Measurements from ENCODE around the gene TRIM8. TPM values are rescaled to one million over a fixed set of nuclear protein-coding genes. Genes with fewer than 3 reads are reported as not detected.

The TRIM8 gene
- polyA plus RNA-seq, 1 experiment: 105 TPM

- CTCF ChIA-PET: interaction anchor here (0.8 to 8.2 kb wide), 12 partner anchors 9 to 226 kb away, joined by 3 to 72 read pairs (median 4); partner anchors contain the start of genes ACTR1A, ARL3 and SFXN2
- H3K4me3 ChIP-seq (ENCODE audit: low read depth, low read length): no peak overlapping the region
- POLR2A ChIA-PET: interaction anchor here (1.4 to 2.3 kb wide), 3 partner anchors 17 to 29 kb away, joined by 7 to 15 read pairs (median 11); no protein-coding TSS in a partner anchor
These were observed 30.9 kb downstream of the TRIM8 start for GRCh38 chr10:102675011-102675665.

DNA sequence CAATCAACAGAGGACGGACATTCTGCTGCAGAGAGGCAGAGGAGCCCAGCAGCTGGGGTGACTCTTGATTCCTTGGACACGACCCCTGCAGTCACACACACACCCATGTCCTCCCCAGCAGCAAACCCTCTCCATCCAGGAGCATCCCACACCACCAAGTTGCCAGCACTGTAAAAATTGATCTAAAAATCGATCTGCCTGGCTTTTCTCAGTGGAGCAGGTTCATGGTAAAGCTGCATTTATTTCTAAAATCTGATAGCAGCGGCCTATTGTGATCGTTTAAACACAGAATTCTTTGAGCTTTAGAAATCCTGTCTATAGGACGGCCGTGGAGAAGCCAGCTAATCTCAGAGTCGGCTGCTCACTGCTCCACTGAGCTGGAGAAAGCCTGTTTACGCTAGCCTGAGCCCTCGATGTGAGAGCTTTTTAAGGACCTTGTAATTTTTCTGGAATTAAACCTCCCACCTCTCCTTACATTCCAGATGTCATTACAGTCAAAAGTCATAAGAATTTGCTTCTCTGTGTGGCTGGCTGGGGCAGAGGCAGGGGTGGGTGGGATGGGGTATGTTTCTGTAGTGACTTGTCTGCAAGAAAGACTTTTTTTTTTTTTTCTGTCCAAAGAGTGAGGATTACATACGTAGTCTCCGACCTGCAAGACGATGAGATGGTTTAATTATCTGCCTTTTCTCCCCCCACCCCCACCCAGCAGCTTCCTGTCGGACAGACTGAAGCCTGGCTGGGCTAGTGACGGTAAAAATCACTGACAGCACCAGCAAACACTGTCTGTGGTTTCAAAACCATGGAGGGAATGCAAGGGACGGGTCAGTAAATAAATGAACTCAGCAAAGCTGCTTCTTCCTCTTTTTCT, 31.6 kb downstream of the TRIM8 start:
- Histone ChIP-seq H3K36me3 (ENCODE audit: control insufficient read depth, insufficient read depth, low read length) (no peaks in the 10 kb centered on the region; the same call in 1 of the 2 replicates), H3K27me3 (ENCODE audit: control insufficient read depth, insufficient read depth, low read length) (no peaks in the 10 kb centered on the region), H3K4me3 (ENCODE audit: low read depth, low read length) (no peak overlapping the region; the same call in 1 of the 2 replicates)
- POLR2A ChIA-PET: interaction anchor here (0.6 to 2.3 kb wide), 6 partner anchors 13 to 89 kb away, joined by 3 to 15 read pairs (median 9); no protein-coding TSS in a partner anchor
- CTCF ChIA-PET: interaction anchor here (0.8 to 8.2 kb wide), 10 partner anchors 9 to 225 kb away, joined by 3 to 72 read pairs (median 4); partner anchors contain the start of genes ACTR1A, ARL3 and SFXN2
- peak; percentile 97 for DNase-seq (ENCODE audit: low read depth)
- no peak for TF ChIP-seq CTCF (IDR thresholded peaks at IDR 0.05; ENCODE audit: insufficient read depth, low read depth, low read length)

More at GRCh38 chr10:102675011-102675665, 30.9 kb downstream of the TRIM8 start:
- H3K36me3 ChIP-seq (ENCODE audit: control insufficient read depth, insufficient read depth, low read length): no peaks in the 10 kb centered on the region
- no peaks in the 10 kb centered on the region for H3K27me3 ChIP-seq (ENCODE audit: control insufficient read depth, insufficient read depth, low read length)
- TF ChIP-seq CTCF (IDR thresholded peaks at IDR 0.05; ENCODE audit: insufficient read depth, low read depth, low read length): no peak
- DNase-seq (ENCODE audit: low read depth): no peak

DNA sequence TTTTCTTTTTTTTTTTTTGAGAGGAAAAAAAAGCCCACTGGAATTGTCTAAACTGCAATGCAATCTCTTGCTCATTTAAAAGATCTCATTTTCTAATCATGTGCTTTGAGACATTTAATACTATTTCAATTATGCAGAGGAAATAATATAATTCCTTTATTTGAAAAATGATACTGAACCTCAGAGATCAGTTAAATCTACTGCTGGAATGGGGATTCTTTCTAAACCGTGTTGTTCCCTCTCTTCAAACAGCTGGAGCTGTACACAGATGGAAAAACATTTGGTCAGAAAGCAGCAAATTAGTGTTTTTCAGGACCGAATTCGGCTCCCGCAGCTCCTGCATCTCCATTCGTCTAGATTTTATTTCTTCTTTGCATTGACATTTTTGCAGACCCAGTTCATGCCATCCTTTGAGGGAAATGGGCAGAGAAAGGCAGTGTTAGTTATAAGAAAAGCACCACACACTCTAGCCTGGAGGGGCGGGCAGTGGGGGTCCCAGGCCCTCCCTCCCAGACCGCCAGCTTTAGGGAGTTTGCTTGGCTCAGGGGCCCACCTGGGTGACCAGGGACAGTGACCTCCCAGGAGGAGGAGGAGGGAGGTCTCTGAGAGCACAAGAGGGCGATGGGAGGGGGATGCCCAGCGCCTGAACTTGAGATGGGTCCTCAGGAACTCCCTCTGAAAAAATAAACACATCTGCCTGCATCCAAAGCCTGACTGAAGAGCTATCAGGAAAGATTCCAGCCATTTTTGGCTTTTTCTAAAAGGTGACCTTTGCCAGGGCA, 32.4 kb downstream of the TRIM8 start:
- POLR2A ChIA-PET: interaction anchor here (0.6 to 2.3 kb wide), 5 partner anchors 15 to 89 kb away, joined by 3 to 15 read pairs (median 7); no protein-coding TSS in a partner anchor

More for the DNA sequence above, 32.4 kb downstream of the TRIM8 start:
- no peaks in the 10 kb centered on the region; the same call in 1 of the 2 replicates for H3K36me3 ChIP-seq (ENCODE audit: control insufficient read depth, insufficient read depth, low read length)
- CTCF ChIA-PET: interaction anchor here (1.1 to 8.2 kb wide), 10 partner anchors 8 to 225 kb away, joined by 3 to 72 read pairs (median 10); partner anchors contain the start of genes ACTR1A, ARL3, SFXN2 and SUFU
- no peaks in the 10 kb centered on the region for H3K27me3 ChIP-seq (ENCODE audit: control insufficient read depth, insufficient read depth, low read length)
- DNase-seq (ENCODE audit: low read depth): no peak
- H3K4me3 ChIP-seq (ENCODE audit: low read depth, low read length): no peak overlapping the region
- no peak for TF ChIP-seq CTCF (IDR thresholded peaks at IDR 0.05; ENCODE audit: insufficient read depth, low read depth, low read length)

All from BJ (cell line).